Liver (tissue), 9 donors: ENCODE results near the gene RAF1. TPM values are rescaled to one million over a fixed set of nuclear protein-coding genes. Genes with fewer than 3 reads are reported as not detected.

Source experiments
- DNase-seq: peaks from one replicate; pipeline ENCODE4 v3.0.0-alpha.2; 2017; ENCODE audit warnings: low spot score
- H3K27ac ChIP-seq, 2 donors: one replicate each; pipeline ENCODE4 v1.7.0; 2013; ENCODE audit warnings: inconsistent platforms in 2 of 2, low read length in 2 of 2, control low read depth in 1 of 2, low read depth in 1 of 2, mild to moderate bottlenecking in 1 of 2
- H3K27me3 ChIP-seq, 4 donors: one replicate each; pipeline versions ENCODE4 v1.6.1 to v1.7.0; 2013; ENCODE audit warnings: low read length in 3 of 4, inconsistent platforms in 1 of 4, mild to moderate bottlenecking in 1 of 4, moderate library complexity in 1 of 4; ENCODE audit not compliant: control insufficient read depth in 4 of 4, insufficient read depth in 4 of 4
- H3K36me3 ChIP-seq, 4 donors: one replicate each; pipeline versions ENCODE4 v1.6.1 to v1.7.0; 2013; ENCODE audit warnings: low read length in 3 of 4, mild to moderate bottlenecking in 3 of 4, low read depth in 1 of 4, moderate library complexity in 1 of 4; ENCODE audit not compliant: control insufficient read depth in 4 of 4, insufficient read depth in 3 of 4
- H3K4me1 ChIP-seq, 4 donors: one replicate each; pipeline versions ENCODE4 v1.6.1 to v1.7.0; 2013; ENCODE audit warnings: low read length in 3 of 4, mild to moderate bottlenecking in 3 of 4, moderate library complexity in 1 of 4; ENCODE audit not compliant: control insufficient read depth in 4 of 4, insufficient read depth in 4 of 4
- H3K4me3 ChIP-seq, 3 donors: one replicate each; pipeline versions ENCODE4 v1.6.1 to v1.7.0; 2013; ENCODE audit warnings: low read length in 3 of 3, control low read depth in 1 of 3, low read depth in 1 of 3, mild to moderate bottlenecking in 1 of 3
- H3K9ac ChIP-seq, 2 donors: one replicate each; pipeline ENCODE4 v1.7.0; 2013; ENCODE audit warnings: low read length in 2 of 2, mild to moderate bottlenecking in 2 of 2, moderate library complexity in 2 of 2, control low read depth in 1 of 2, low read depth in 1 of 2
- H3K9me3 ChIP-seq, 4 donors: one replicate each; pipeline versions ENCODE4 v1.6.1 to v1.7.0; 2013; ENCODE audit warnings: low read length in 3 of 4; ENCODE audit not compliant: control insufficient read depth in 4 of 4
- ATF3 ChIP-seq: IDR thresholded peaks from 2 replicates; pipeline ENCODE4 v1.6.1; 2016; ENCODE audit warnings: antibody characterized with exemption
- CTCF ChIP-seq: fragments of 150-350 bp; IDR thresholded peaks from 2 replicates; pipeline ENCODE4 v1.5.1; 2017; ENCODE audit warnings: improper control_type of control experiment, low read depth, low read length; ENCODE audit not compliant: missing input control
- EGR1 ChIP-seq, 2 donors: IDR thresholded peaks; 2 replicates each; pipeline ENCODE4 v1.6.1; 2016 to 2018; ENCODE audit warnings: antibody characterized with exemption in 2 of 2, low read depth in 2 of 2
- FOXA1 ChIP-seq: IDR thresholded peaks from 2 replicates; pipeline ENCODE4 v1.6.1; 2016; ENCODE audit warnings: antibody characterized with exemption
- FOXA2 ChIP-seq: IDR thresholded peaks from 2 replicates; pipeline ENCODE4 v1.6.1; 2016; ENCODE audit warnings: antibody characterized with exemption
- GABPA ChIP-seq, 2 donors: IDR thresholded peaks in 1 of 2; conservative IDR thresholded peaks in 1 of 2; 2 replicates each; pipeline ENCODE4 v1.6.1; 2016; ENCODE audit warnings: antibody characterized with exemption in 2 of 2, mild to moderate bottlenecking in 1 of 2, moderate library complexity in 1 of 2
- HNF4A ChIP-seq, 2 donors: conservative IDR thresholded peaks; 2 replicates each; pipeline ENCODE4 v1.6.1; 2016; ENCODE audit warnings: antibody characterized with exemption in 2 of 2, mild to moderate bottlenecking in 2 of 2
- HNF4G ChIP-seq: IDR thresholded peaks from 2 replicates; pipeline ENCODE4 v1.6.1; 2016; ENCODE audit warnings: antibody characterized with exemption
- RAD21 ChIP-seq, 2 donors: IDR thresholded peaks; 2 replicates each; pipeline ENCODE4 v1.6.1; 2016; ENCODE audit warnings: antibody characterized with exemption in 2 of 2, mild to moderate bottlenecking in 2 of 2
- REST ChIP-seq: IDR thresholded peaks from 2 replicates; pipeline ENCODE4 v1.6.1; 2016; ENCODE audit warnings: antibody characterized with exemption, mild to moderate bottlenecking
- RXRA ChIP-seq, 2 donors: IDR thresholded peaks; 2 replicates each; pipeline ENCODE4 v1.6.1; 2017 to 2018; ENCODE audit warnings: antibody characterized with exemption in 2 of 2, mild to moderate bottlenecking in 1 of 2
- SP1 ChIP-seq: IDR thresholded peaks from 2 replicates; pipeline ENCODE4 v1.6.1; 2018; ENCODE audit warnings: antibody characterized with exemption, mild to moderate bottlenecking
- TAF1 ChIP-seq: conservative IDR thresholded peaks from 2 replicates; pipeline ENCODE4 v1.6.1; 2016; ENCODE audit warnings: antibody characterized with exemption, mild to moderate bottlenecking
- YY1 ChIP-seq: IDR thresholded peaks from 2 replicates; pipeline ENCODE4 v1.6.1; 2016; ENCODE audit warnings: antibody characterized with exemption, mild to moderate bottlenecking
- ZBTB33 ChIP-seq: IDR thresholded peaks from 2 replicates; pipeline ENCODE4 v1.6.1; 2016; ENCODE audit warnings: antibody characterized with exemption
- WGBS: extraction: QIAGEN DNeasy Blood & Tissue Kit; methylation state at CpG from one replicate; pipeline ENCODE4 v1.1.7; 2013; 5-methylcytosine and 5-hydroxymethylcytosine counted together
- polyA plus RNA-seq, 2 donors: library from polyadenylated mRNA; stranded (reverse) in 1 of 2; unstranded in 1 of 2; fragments of 200-250 nt in 1 of 2; fragments of >200 nt in 1 of 2; fragmentation: Nextera tagmentation in 1 of 2; extraction: Ambion mirVana in 1 of 2; gene quantifications; one replicate each; pipeline versions ENCODE4 v1.2.1 to v1.2.3, GENCODE V29; 2013 to 2015
- total RNA-seq, 2 donors: library from RNA; depleted of rRNA; stranded (reverse); fragments of >200 nt; gene quantifications; one replicate each; pipeline ENCODE4 v1.2.3, GENCODE V29; 2014
- donor health status: healthy.
- donor health status: healthy.
- donor health status: healthy.
- donor health status: healthy.
- donor health status: healthy.

The RAF1 gene
- total and polyA plus RNA-seq, 4 donors, result 44.3 to 92.3 (median 63.2) TPM

- H3K9me3 ChIP-seq, result no peaks in the 10 kb centered on the region
- no peak overlapping the region for H3K4me3 ChIP-seq
- no peak for DNase-seq
- no peak overlapping the region for H3K9ac ChIP-seq
- H3K27me3 ChIP-seq, result no peaks in the 10 kb centered on the region
- H3K27ac ChIP-seq, result peak overlapping the region in 1 of 2 donors; percentile 12
- H3K36me3 ChIP-seq, result peaks cover 0 to 2% (median 0%) of the 10 kb centered on the region in 4 donors
- H3K4me1 ChIP-seq, result peaks cover 12 to 37% (median 23%) of the 10 kb centered on the region in 4 donors
- TF ChIP-seq HNF4A (conservative IDR thresholded peaks at IDR 0.05), result peak in 1 of 2 donors; percentile 36
- TF ChIP-seq RXRA (IDR thresholded peaks at IDR 0.05), result no peak
Measured at GRCh38 chr3:12656193-12656592, 7.7 kb downstream of the RAF1 start.

- peaks cover 10 to 35% (median 20%) of the 10 kb centered on the region in 4 donors for H3K4me1 ChIP-seq
- H3K4me3 ChIP-seq, result no peak overlapping the region
- no peak for TF ChIP-seq ATF3
- TF ChIP-seq YY1, result no peak
- no peak for TF ChIP-seq FOXA1
- TF ChIP-seq RAD21 (IDR thresholded peaks at IDR 0.05), result no peak
- no peak for TF ChIP-seq REST
- no peak for TF ChIP-seq CTCF
- no peak for TF ChIP-seq SP1
- no peak for TF ChIP-seq HNF4G
- no peak for TF ChIP-seq EGR1 (IDR thresholded peaks at IDR 0.05; ENCODE audit: low read depth in 2 of 2)
- TF ChIP-seq TAF1, result no peak
- WGBS, result 74% methylated on average over 4 of the region's 4 CpGs
- H3K9ac ChIP-seq, result no peak overlapping the region
- DNase-seq, result no peak
- peaks cover 0 to 2% (median 0%) of the 10 kb centered on the region in 4 donors for H3K36me3 ChIP-seq
- no peaks in the 10 kb centered on the region for H3K9me3 ChIP-seq
- H3K27me3 ChIP-seq, result no peaks in the 10 kb centered on the region
- no peak overlapping the region for H3K27ac ChIP-seq
Measured at GRCh38 chr3:12655701-12656100, 8.2 kb downstream of the RAF1 start.

- 90% methylated on average over 4 of the region's 4 CpGs for WGBS
- peaks cover 0 to 27% (median 13%) of the 10 kb centered on the region in 4 donors for H3K4me1 ChIP-seq
- TF ChIP-seq HNF4G (no peak), TAF1 (no peak), ZBTB33 (no peak), FOXA2 (no peak), RAD21 (IDR thresholded peaks at IDR 0.05) (no peak), FOXA1 (no peak), GABPA (IDR thresholded peaks at IDR 0.05 in 1 of 2, conservative IDR thresholded peaks at IDR 0.05 in 1 of 2) (no peak), SP1 (no peak), ATF3 (no peak)
Measured at GRCh38 chr3:12653747-12654146, 10.2 kb downstream of the RAF1 start.

More at GRCh38 chr3:12653747-12654146, 10.2 kb downstream of the RAF1 start:
- Histone ChIP-seq H3K27me3 (no peaks in the 10 kb centered on the region), H3K9ac (no peak overlapping the region), H3K36me3 (peaks cover 0 to 2% (median 0%) of the 10 kb centered on the region in 4 donors), H3K9me3 (no peaks in the 10 kb centered on the region), H3K4me3 (no peak overlapping the region), H3K27ac (no peak overlapping the region)
- DNase-seq, result no peak
